Measurements from ENCODE around the gene KCNAB2. TPM values are rescaled to one million over a fixed set of nuclear protein-coding genes. Genes with fewer than 3 reads are reported as not detected.

The KCNAB2 gene
- total RNA-seq, 1 donor from 2014 or later, result 21.0 TPM

DNA sequence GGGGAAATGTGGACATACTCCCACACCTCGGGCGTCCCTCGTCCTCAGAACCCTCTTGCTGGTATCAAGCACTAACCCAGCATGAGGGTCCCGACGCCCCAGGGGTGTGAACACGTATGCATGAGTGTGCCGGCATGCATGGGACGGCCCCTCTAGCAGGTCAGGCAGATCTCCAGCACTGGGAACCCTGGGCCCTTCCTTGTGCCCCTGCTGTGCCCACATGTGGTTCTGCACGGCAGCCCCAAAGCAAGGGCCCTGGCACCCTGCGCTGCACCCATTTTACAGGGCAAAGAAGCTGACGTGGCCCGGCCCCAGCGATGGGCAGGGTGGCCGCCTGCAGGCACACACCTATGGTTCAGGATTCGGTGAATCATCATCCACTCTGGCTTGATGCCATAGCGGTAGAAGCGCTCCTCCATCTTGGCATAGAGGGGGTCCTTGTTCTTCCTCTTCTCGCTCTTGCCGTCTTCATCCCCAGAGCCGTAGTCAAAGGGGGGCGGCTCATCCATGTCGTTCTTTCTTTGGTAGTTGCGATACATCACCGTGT is 100.2 kb downstream of the KCNAB2 start:
- no peak for DNase-seq (ENCODE audit: missing footprints)
- intact Hi-C loops (cut with DNase I), result no loop called here
- no peak for ATAC-seq

DNA sequence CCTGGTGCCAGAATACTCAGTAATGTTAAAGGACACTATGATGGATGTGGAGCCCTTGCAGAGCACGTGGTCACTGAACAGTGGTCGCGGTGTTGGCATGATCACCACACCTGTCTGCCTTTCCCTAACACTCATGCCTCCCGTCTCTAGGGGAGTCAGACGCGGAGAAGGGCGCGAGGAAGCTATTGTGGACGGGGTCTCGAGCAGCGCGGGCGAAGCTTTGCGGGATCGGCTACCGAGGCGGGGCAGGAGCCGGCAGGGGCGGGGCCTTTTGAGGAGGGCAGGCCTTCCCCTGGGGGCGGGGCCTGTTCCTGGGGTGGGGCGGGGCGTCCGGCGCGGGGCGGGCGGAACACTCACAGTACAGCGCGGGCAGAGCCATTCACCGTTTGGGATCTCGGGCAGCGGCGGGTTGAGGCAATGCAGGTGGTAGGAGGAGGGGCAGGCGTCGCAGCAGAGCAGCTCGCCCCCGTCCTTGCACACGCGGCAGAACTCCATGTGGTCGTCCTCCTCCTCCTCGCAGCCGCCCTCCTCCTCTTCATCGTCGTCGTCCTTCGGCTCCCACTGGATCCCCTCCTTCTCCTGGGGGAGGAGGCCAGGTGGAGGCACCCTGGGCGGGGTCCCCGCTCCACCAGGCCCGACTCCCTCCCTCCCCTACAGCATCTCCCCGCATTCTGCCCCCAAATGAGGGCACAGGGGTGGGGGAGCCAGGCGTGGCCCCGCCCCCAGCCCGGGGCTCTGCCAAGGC is 103.0 kb downstream of the KCNAB2 start:
- intact Hi-C loops (cut with DNase I), result no loop called here
- DNase-seq (ENCODE audit: missing footprints) (peak; percentile 83), ATAC-seq (peak; percentile 29)

DNA sequence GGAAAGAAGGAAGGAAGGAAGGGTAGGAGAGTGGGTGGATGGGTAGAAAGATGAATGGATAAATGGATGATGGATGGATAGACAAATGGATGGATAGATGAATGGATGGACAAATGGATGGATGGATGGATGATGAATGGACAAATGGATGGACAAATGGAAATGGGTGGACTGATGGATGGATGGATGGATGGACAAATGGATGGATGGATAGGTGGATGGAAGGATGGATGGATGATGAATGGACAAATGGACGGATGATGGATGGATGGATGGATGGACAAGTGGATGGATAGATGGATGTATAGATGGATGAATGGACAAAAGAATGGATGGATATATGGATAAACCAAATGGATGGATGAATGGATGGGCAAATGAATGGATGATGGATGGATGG is 103.9 kb downstream of the KCNAB2 start:
- intact Hi-C loops (cut with DNase I), result no loop called here
- no peak for ATAC-seq

DNA sequence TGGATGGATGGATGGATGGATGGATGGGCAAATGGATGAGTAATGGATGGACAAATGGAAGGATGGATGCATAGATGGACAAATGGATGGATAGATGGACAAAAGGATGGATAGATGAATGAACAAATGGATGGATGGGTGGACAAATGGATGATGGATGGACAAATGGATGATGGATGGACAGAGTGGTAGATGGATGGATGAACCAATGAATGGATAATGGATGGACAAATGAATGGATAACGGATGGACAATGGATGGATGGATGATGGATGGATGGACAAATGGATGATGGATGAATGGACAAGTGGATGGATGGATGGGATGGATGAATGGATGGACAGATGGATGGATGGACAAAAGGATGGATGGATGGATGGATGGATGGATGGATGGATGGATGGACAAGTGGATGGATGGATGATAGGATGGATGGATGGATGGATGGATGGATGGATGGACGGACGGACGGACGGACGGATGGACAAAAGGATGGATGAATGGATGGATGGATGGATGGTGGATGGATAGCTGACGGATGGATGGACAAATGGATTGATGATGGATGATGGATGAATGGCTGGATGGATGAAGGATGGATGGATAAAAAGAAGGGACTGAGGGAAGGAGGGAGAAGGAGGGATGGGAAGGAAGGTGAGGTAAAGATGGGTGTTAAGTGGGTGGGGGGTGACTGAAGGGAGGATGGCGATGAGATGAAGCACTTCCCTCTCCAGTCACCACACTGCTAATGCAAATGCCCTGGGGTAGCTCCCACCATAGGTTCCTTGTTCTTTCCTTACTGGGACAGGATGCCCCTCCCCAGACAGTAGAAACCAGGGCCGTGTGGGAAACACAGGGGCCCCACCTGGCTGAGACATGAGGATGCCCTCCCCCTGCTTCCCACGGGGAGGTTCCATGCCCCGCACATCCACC is 104.6 kb downstream of the KCNAB2 start:
- intact Hi-C loops (cut with DNase I), result no loop called here
- ATAC-seq (no peak), DNase-seq (ENCODE audit: missing footprints) (no peak)

More for the DNA sequence above, 103.9 kb downstream of the KCNAB2 start:
- DNase-seq (ENCODE audit: missing footprints), result no peak

Other genes starting within 250 kb of the KCNAB2 start
- 4.8 TPM for gene NPHP4, start 53.5 kb upstream of the KCNAB2 start, total RNA-seq
- gene CHD5, start 134.4 kb downstream of the KCNAB2 start, total RNA-seq, result 0.05 TPM
- gene RPL22, start 153.7 kb downstream of the KCNAB2 start, total RNA-seq, result 264 TPM
- gene RNF207, start 160.2 kb downstream of the KCNAB2 start, total RNA-seq, result 54.6 TPM
- 58.8 TPM for gene ICMT, start 190.1 kb downstream of the KCNAB2 start, total RNA-seq
- gene HES3, start 198.3 kb downstream of the KCNAB2 start, total RNA-seq, result not detected
- 10.6 TPM for gene GPR153, start 215.2 kb downstream of the KCNAB2 start, total RNA-seq

Measured in Right ventricle myocardium inferior (tissue), 1 donor.